Measurements from ENCODE around the gene NINJ2.

NINJ2 gene

GRCh38 chr12:569803-570434 lies 93.3 kb downstream of the NINJ2 start:
- peak; percentile 64 to 80 for DNase-seq (ENCODE audit: low read depth in 2 of 2)

- DNase-seq (ENCODE audit: low read depth in 2 of 2) = no peak
Measured at GRCh38 chr12:569091-569676, 94.1 kb downstream of the NINJ2 start.

GRCh38 chr12:568486-568885 lies 94.8 kb downstream of the NINJ2 start:
- DNase-seq (ENCODE audit: low read depth in 2 of 2) = no peak

- DNase-seq (ENCODE audit: low read depth in 2 of 2) = no peak
Measured at GRCh38 chr12:565589-566105, 97.6 kb downstream of the NINJ2 start.

- no peak for DNase-seq (ENCODE audit: low read depth in 2 of 2)
Measured at GRCh38 chr12:565161-565560, 98.1 kb downstream of the NINJ2 start.

GRCh38 chr12:563787-564298 lies 99.4 kb downstream of the NINJ2 start:
- no peak for DNase-seq (ENCODE audit: low read depth in 2 of 2)

GRCh38 chr12:563250-563781 lies 99.9 kb downstream of the NINJ2 start:
- peak; percentile 21 to 32 for DNase-seq (ENCODE audit: low read depth in 2 of 2)

- no peak for DNase-seq (ENCODE audit: low read depth in 2 of 2)
Measured at GRCh38 chr12:562634-563033, 100.6 kb downstream of the NINJ2 start.

GRCh38 chr12:561908-562593 lies 101.2 kb downstream of the NINJ2 start:
- DNase-seq (ENCODE audit: low read depth in 2 of 2) = no peak

GRCh38 chr12:561391-561705 lies 101.9 kb downstream of the NINJ2 start:
- DNase-seq (ENCODE audit: low read depth in 2 of 2) = no peak

GRCh38 chr12:560691-561390 lies 102.4 kb downstream of the NINJ2 start:
- DNase-seq (ENCODE audit: low read depth in 2 of 2) = no peak

- DNase-seq (ENCODE audit: low read depth in 2 of 2) = no peak
Measured at GRCh38 chr12:559906-560455, 103.3 kb downstream of the NINJ2 start.

GRCh38 chr12:559208-559905 lies 103.9 kb downstream of the NINJ2 start:
- DNase-seq (ENCODE audit: low read depth in 2 of 2) = no peak

- DNase-seq (ENCODE audit: low read depth in 2 of 2) = no peak
Measured at GRCh38 chr12:558580-558979, 104.7 kb downstream of the NINJ2 start.

- DNase-seq (ENCODE audit: low read depth in 2 of 2) = no peak
Measured at GRCh38 chr12:556498-556897, 106.7 kb downstream of the NINJ2 start.

GRCh38 chr12:554001-554285 lies 109.3 kb downstream of the NINJ2 start:
- DNase-seq (ENCODE audit: low read depth in 2 of 2) = no peak

- no peak for DNase-seq (ENCODE audit: low read depth in 2 of 2)
Measured at GRCh38 chr12:553216-554000, 109.8 kb downstream of the NINJ2 start.

- no peak for DNase-seq (ENCODE audit: low read depth in 2 of 2)
Measured at GRCh38 chr12:552466-552865, 110.8 kb downstream of the NINJ2 start.

- no peak for DNase-seq (ENCODE audit: low read depth in 2 of 2)
Measured at GRCh38 chr12:550473-551260, 112.6 kb downstream of the NINJ2 start.
